ENCODE results near the gene MINDY4. TPM values are rescaled to one million over a fixed set of nuclear protein-coding genes. Genes with fewer than 3 reads are reported as not detected.
"Not testable (repeated sequence)": the region's sequence is repeated elsewhere in the genome, so short reads cannot be mapped to it uniquely, and the experiment has no call there.

The MINDY4 gene
- total RNA-seq, 1 donor from 2014 or later = 3.8 TPM

DNA sequence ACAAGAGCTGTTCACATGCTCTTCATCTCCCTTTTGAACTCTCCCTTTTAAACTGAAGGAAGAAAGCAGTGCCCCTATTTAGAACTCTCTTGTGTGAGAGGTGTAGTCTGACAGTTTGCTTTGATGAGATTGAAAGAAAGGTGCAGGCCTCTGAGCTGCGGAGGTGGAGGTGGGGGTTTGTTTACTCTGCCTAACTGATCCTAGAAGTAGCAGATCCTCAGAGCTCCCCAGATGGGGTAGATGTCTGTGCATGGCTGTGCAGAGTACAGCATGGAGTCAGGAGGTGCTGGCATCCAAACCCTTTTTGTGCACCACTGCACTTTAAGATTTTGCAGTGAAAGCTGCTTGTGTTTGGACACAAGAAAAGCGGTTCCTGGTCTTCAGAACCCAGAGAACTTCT is 58.3 kb downstream of the MINDY4 start:
- intact Hi-C loops (cut with micrococcal nuclease) = no loop called here
- peaks cover 22% of the 10 kb centered on the region for H3K36me3 ChIP-seq
- DNase-seq = no peak
- TF ChIP-seq, protein P1, sequence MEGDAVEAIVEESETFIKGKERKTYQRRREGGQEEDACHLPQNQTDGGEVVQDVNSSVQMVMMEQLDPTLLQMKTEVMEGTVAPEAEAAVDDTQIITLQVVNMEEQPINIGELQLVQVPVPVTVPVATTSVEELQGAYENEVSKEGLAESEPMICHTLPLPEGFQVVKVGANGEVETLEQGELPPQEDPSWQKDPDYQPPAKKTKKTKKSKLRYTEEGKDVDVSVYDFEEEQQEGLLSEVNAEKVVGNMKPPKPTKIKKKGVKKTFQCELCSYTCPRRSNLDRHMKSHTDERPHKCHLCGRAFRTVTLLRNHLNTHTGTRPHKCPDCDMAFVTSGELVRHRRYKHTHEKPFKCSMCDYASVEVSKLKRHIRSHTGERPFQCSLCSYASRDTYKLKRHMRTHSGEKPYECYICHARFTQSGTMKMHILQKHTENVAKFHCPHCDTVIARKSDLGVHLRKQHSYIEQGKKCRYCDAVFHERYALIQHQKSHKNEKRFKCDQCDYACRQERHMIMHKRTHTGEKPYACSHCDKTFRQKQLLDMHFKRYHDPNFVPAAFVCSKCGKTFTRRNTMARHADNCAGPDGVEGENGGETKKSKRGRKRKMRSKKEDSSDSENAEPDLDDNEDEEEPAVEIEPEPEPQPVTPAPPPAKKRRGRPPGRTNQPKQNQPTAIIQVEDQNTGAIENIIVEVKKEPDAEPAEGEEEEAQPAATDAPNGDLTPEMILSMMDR (IDR thresholded peaks at IDR 0.05; ENCODE audit: borderline replicate concordance) = no peak
- no peak overlapping the region for H3K4me3 ChIP-seq
- no peaks in the 10 kb centered on the region for H3K27me3 ChIP-seq (ENCODE audit: low read depth)
- no peak overlapping the region for H3K27ac ChIP-seq (replicated peaks)
- H3K9me3 ChIP-seq (replicated peaks) = peaks cover 7% of the 10 kb centered on the region
- H3K4me1 ChIP-seq = no peaks in the 10 kb centered on the region

DNA sequence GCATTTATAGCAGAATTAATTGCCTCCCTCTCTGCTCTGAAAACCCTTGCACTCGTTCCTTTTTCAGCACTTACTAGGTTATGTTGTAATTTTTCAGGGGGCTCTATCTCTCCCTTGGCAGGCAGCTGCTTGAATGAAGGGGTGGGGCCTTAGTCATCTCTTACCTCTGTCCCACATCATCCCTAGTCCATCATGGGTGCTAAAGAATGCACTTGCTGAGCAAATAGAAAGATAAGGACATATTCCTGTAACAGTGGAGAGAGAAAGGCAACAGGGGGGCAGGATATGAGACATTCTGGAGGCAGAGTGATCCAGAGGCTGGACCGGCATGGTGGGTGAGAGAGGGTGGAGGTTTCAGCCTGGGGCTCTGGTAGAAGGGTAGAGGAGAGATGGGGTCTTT is 60.0 kb downstream of the MINDY4 start:
- Histone ChIP-seq H3K27ac (replicated peaks) (no peak overlapping the region), H3K9me3 (replicated peaks) (peaks cover 7% of the 10 kb centered on the region), H3K27me3 (ENCODE audit: low read depth) (no peaks in the 10 kb centered on the region), H3K36me3 (peaks cover 22% of the 10 kb centered on the region), H3K4me1 (no peaks in the 10 kb centered on the region), H3K4me3 (no peak overlapping the region)
- TF ChIP-seq, protein P1 (IDR thresholded peaks at IDR 0.05; ENCODE audit: borderline replicate concordance) = no peak
- intact Hi-C loops (cut with micrococcal nuclease) = no loop called here
- no peak for DNase-seq

DNA sequence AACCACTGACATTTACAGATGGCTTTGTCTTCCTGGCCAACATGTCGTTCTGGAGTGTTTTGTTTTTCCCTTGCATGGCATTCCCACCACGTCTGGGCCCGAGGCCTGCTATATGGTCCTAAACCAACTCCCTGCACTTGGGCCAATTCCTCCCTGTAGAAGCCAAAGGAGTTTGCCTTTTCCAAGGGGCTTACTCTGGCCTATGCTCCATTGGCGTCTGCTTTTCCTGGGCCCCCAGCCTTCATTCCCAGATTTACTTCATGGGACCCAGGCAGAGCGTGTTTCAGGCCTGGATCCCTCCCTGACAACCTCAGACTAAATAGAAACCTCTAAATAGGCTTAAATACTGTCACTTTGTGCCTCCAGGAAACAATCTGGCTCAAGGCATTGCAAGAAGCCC is 60.7 kb downstream of the MINDY4 start:
- H3K27me3 ChIP-seq (ENCODE audit: low read depth) = no peaks in the 10 kb centered on the region
- intact Hi-C loops (cut with micrococcal nuclease) = no loop called here
- peaks cover 7% of the 10 kb centered on the region for H3K9me3 ChIP-seq (replicated peaks)
- TF ChIP-seq, protein P1 (IDR thresholded peaks at IDR 0.05; ENCODE audit: borderline replicate concordance) = no peak
- no peaks in the 10 kb centered on the region for H3K4me1 ChIP-seq
- H3K27ac ChIP-seq (replicated peaks) = no peak overlapping the region
- peaks cover 25% of the 10 kb centered on the region for H3K36me3 ChIP-seq
- no peak overlapping the region for H3K4me3 ChIP-seq
- DNase-seq = no peak

DNA sequence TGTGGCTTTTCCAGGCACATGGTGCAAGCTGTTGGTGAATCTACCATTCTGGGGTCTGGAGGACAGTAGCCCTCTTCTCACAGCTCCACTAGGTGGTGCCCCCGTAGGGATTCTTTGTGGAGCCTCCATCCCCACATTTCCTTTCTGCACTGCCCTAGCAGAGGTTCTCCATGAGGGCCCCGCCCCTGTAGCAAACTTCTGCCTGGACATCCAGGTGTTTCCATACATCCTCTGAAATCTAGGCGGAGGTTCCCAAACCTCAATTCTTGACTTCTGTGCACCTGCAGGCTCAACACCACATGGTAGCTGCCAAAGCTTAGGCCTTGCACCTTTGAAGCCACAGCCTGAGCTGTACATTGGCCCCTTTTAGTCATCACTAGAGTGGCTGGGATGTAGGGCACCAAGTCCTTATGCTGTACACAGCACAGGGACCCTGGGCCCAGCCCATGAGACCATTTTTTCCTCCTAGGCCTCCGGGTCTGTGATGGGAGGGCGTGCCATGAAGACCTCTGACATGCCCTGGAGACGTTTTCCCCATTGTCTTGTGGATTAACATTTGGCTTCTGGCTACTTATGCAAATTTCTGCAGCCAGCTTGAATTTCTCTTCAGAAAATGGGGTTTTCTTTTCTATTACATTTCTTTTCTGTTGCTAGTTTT is 62.9 kb downstream of the MINDY4 start:
- not testable (repeated sequence) for DNase-seq

DNA sequence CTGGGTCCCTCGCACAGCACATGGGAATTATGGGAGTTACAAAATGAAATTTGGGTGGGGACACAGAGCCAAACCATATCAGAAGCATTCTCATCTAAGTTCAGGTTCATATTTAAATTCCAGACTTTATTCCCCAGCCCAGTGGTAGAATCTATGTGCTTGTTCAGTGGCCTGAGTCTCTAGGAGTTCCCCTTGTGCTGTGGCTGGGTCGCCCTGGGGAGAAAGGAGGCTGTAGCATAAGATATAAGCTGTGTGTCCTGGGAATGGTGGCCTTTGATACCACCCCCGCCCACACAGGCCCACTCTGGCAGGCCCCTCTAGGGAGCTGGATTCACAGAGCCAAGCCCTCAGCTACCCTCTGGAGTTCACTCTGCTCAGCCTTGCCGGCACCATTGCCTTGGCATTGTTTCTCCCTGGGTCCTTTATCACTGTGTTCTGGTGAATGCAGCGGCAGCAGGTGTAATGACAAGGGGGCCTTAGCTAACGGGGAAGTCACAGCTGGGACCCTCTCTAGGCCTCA is 64.2 kb downstream of the MINDY4 start:
- Histone ChIP-seq H3K27ac (replicated peaks) (no peak overlapping the region), H3K27me3 (ENCODE audit: low read depth) (no peaks in the 10 kb centered on the region), H3K36me3 (peaks cover 25% of the 10 kb centered on the region), H3K4me3 (no peak overlapping the region), H3K4me1 (peaks cover 4% of the 10 kb centered on the region), H3K9me3 (replicated peaks) (peaks cover 7% of the 10 kb centered on the region)
- no peak for DNase-seq
- intact Hi-C loops (cut with micrococcal nuclease) = no loop called here
- TF ChIP-seq, protein P1 (IDR thresholded peaks at IDR 0.05; ENCODE audit: borderline replicate concordance) = no peak

More for the DNA sequence above, 62.9 kb downstream of the MINDY4 start:
- intact Hi-C loops (cut with micrococcal nuclease); H3K27ac ChIP-seq (replicated peaks); H3K4me1 ChIP-seq; H3K27me3 ChIP-seq (ENCODE audit: low read depth); H3K9me3 ChIP-seq (replicated peaks); H3K4me3 ChIP-seq: not testable (repeated sequence)
- H3K36me3 ChIP-seq = peaks cover 25% of the 10 kb centered on the region

DNA sequence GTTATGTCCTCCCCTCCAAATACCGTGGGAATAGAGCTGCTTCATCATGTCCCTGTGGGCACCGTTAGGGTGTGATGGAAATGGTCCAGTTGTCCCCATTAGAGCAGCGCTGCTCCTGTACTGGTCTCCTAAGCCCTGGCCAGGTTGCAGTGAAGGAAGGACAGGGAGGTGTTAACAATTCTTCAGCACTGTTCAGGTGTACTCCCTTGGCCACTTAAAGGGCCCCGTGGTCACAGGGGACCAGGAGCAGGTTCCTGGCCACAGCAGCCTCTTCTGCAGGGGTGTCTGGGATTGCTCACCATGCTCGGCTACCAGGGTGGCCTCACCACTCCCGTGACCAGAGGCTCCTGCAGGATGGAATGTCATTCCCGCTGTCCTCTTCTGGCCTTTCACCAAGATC is 65.8 kb downstream of the MINDY4 start:
- H3K27me3 ChIP-seq (ENCODE audit: low read depth) = no peaks in the 10 kb centered on the region
- H3K27ac ChIP-seq (replicated peaks) = no peak overlapping the region
- peaks cover 14% of the 10 kb centered on the region for H3K4me1 ChIP-seq
- H3K36me3 ChIP-seq = peaks cover 25% of the 10 kb centered on the region
- no peak overlapping the region for H3K4me3 ChIP-seq
- no peak for DNase-seq
- intact Hi-C loops (cut with micrococcal nuclease) = no loop called here
- H3K9me3 ChIP-seq (replicated peaks) = peaks cover 7% of the 10 kb centered on the region
- TF ChIP-seq, protein P1 (IDR thresholded peaks at IDR 0.05; ENCODE audit: borderline replicate concordance) = no peak
